ENCODE measurements around the gene SH2D7. TPM values are rescaled to one million over a fixed set of nuclear protein-coding genes. Genes with fewer than 3 reads are reported as not detected.
A peak's percentile ranks its signal among the peaks of the same experiment; 100 is the strongest.

Gene SH2D7
- total RNA-seq, 1 donor from 2014 or later = not detected

GRCh38 chr15:78120523-78120922, 28.2 kb downstream of the SH2D7 start:
- intact Hi-C loops (cut with micrococcal nuclease) = no loop called here
- no peaks in the 10 kb centered on the region for H3K36me3 Mint-ChIP-seq (ENCODE audit: low read depth)
- no peak overlapping the region for H3K27ac Mint-ChIP-seq
- H3K4me1 Mint-ChIP-seq (ENCODE audit: low read depth) = no peaks in the 10 kb centered on the region
- no peak for DNase-seq (ENCODE audit: low spot score)
- peaks cover 3% of the 10 kb centered on the region for H3K27me3 Mint-ChIP-seq (ENCODE audit: insufficient read depth)
- H3K4me3 Mint-ChIP-seq = no peak overlapping the region
- H3K9me3 Mint-ChIP-seq = no peaks in the 10 kb centered on the region

GRCh38 chr15:78125267-78125666, 32.9 kb downstream of the SH2D7 start:
- Mint-ChIP-seq H3K27ac (no peak overlapping the region), H3K4me3 (no peak overlapping the region), H3K9me3 (no peaks in the 10 kb centered on the region), H3K36me3 (ENCODE audit: low read depth) (no peaks in the 10 kb centered on the region), H3K27me3 (ENCODE audit: insufficient read depth) (peaks cover 5% of the 10 kb centered on the region), H3K4me1 (ENCODE audit: low read depth) (no peaks in the 10 kb centered on the region)
- intact Hi-C loops (cut with micrococcal nuclease) = no loop called here
- no peak for DNase-seq (ENCODE audit: low spot score)

- H3K4me3 Mint-ChIP-seq = no peak overlapping the region
- H3K27ac Mint-ChIP-seq = no peak overlapping the region
- intact Hi-C loops (cut with micrococcal nuclease) = no loop called here
- H3K4me1 Mint-ChIP-seq (ENCODE audit: low read depth) = peaks cover 11% of the 10 kb centered on the region
- no peak for DNase-seq (ENCODE audit: low spot score)
- H3K9me3 Mint-ChIP-seq = no peaks in the 10 kb centered on the region
- H3K27me3 Mint-ChIP-seq (ENCODE audit: insufficient read depth) = peaks cover 9% of the 10 kb centered on the region
- no peaks in the 10 kb centered on the region for H3K36me3 Mint-ChIP-seq (ENCODE audit: low read depth)
Observed at GRCh38 chr15:78127882-78128281, 35.5 kb downstream of the SH2D7 start.

- Mint-ChIP-seq H3K9me3 (no peaks in the 10 kb centered on the region), H3K27ac (no peak overlapping the region), H3K27me3 (ENCODE audit: insufficient read depth) (peaks cover 9% of the 10 kb centered on the region), H3K36me3 (ENCODE audit: low read depth) (no peaks in the 10 kb centered on the region), H3K4me1 (ENCODE audit: low read depth) (peaks cover 22% of the 10 kb centered on the region), H3K4me3 (no peak overlapping the region)
- no peak for DNase-seq (ENCODE audit: low spot score)
- intact Hi-C loops (cut with micrococcal nuclease) = no loop called here
Observed at GRCh38 chr15:78129077-78129750, 36.9 kb downstream of the SH2D7 start.

- Mint-ChIP-seq H3K27ac (peak overlapping the region; percentile 57), H3K4me1 (ENCODE audit: low read depth) (peaks cover 22% of the 10 kb centered on the region), H3K4me3 (peak overlapping the region; percentile 84)
Observed at GRCh38 chr15:78129751-78130287, 37.5 kb downstream of the SH2D7 start.

GRCh38 chr15:78130466-78131294, 38.3 kb downstream of the SH2D7 start:
- Mint-ChIP-seq H3K4me1 (ENCODE audit: low read depth) (peaks cover 22% of the 10 kb centered on the region), H3K36me3 (ENCODE audit: low read depth) (no peaks in the 10 kb centered on the region), H3K9me3 (no peaks in the 10 kb centered on the region), H3K27me3 (ENCODE audit: insufficient read depth) (peaks cover 11% of the 10 kb centered on the region), H3K27ac (peak overlapping the region; percentile 57), H3K4me3 (peak overlapping the region; percentile 84)
- no peak for DNase-seq (ENCODE audit: low spot score)
- intact Hi-C loops (cut with micrococcal nuclease) = loop anchor here (1.0 to 5.0 kb wide), 5 partner anchors 17 to 111 kb away; partner anchors contain the start of gene IDH3A

More at GRCh38 chr15:78129751-78130287, 37.5 kb downstream of the SH2D7 start:
- Mint-ChIP-seq H3K27me3 (ENCODE audit: insufficient read depth) (peaks cover 9% of the 10 kb centered on the region), H3K36me3 (ENCODE audit: low read depth) (no peaks in the 10 kb centered on the region), H3K9me3 (no peaks in the 10 kb centered on the region)
- no peak for DNase-seq (ENCODE audit: low spot score)
- intact Hi-C loops (cut with micrococcal nuclease) = loop anchor here (5.0 kb wide), 1 partner anchor 37 kb away; no protein-coding TSS in a partner anchor

- intact Hi-C loops (cut with micrococcal nuclease) = loop anchor here (1.0 to 5.0 kb wide), 5 partner anchors 18 to 110 kb away; partner anchors contain the start of gene IDH3A
- H3K4me1 Mint-ChIP-seq (ENCODE audit: low read depth) = peaks cover 22% of the 10 kb centered on the region
- H3K27ac Mint-ChIP-seq = peak within 1 kb of the TSS; percentile 57
- no peaks in the 10 kb centered on the region for H3K9me3 Mint-ChIP-seq
- H3K4me3 Mint-ChIP-seq = peak within 1 kb of the TSS; percentile 84
- H3K36me3 Mint-ChIP-seq (ENCODE audit: low read depth) = no peaks in the 10 kb centered on the region
- peaks cover 11% of the 10 kb centered on the region for H3K27me3 Mint-ChIP-seq (ENCODE audit: insufficient read depth)
- peak; percentile 82 for DNase-seq (ENCODE audit: low spot score)
Observed at GRCh38 chr15:78131295-78132061, 39.1 kb downstream of the SH2D7 start, which contains the start of gene CIB2. CIB2 (minus strand) TSS chr15:78131445; CDS start chr15:78131215, 230 bp downstream.

GRCh38 chr15:78133801-78134200, 41.4 kb downstream of the SH2D7 start:
- H3K36me3 Mint-ChIP-seq (ENCODE audit: low read depth) = no peaks in the 10 kb centered on the region
- no peak for DNase-seq (ENCODE audit: low spot score)
- peaks cover 12% of the 10 kb centered on the region for H3K27me3 Mint-ChIP-seq (ENCODE audit: insufficient read depth)
- H3K9me3 Mint-ChIP-seq = no peaks in the 10 kb centered on the region
- intact Hi-C loops (cut with micrococcal nuclease) = loop anchor here (5.0 kb wide), 1 partner anchor 34 kb away; no protein-coding TSS in a partner anchor
- no peak overlapping the region for H3K4me3 Mint-ChIP-seq
- H3K4me1 Mint-ChIP-seq (ENCODE audit: low read depth) = peaks cover 22% of the 10 kb centered on the region
- H3K27ac Mint-ChIP-seq = no peak overlapping the region

- no peaks in the 10 kb centered on the region for H3K4me1 Mint-ChIP-seq (ENCODE audit: low read depth)
- H3K4me3 Mint-ChIP-seq = no peak overlapping the region
- intact Hi-C loops (cut with micrococcal nuclease) = no loop called here
- H3K36me3 Mint-ChIP-seq (ENCODE audit: low read depth) = no peaks in the 10 kb centered on the region
- DNase-seq (ENCODE audit: low spot score) = no peak
- H3K9me3 Mint-ChIP-seq = no peaks in the 10 kb centered on the region
- H3K27ac Mint-ChIP-seq = no peak overlapping the region
- peaks cover 9% of the 10 kb centered on the region for H3K27me3 Mint-ChIP-seq (ENCODE audit: insufficient read depth)
Observed at GRCh38 chr15:78139578-78139977, 47.2 kb downstream of the SH2D7 start.

GRCh38 chr15:78140292-78140691, 47.9 kb downstream of the SH2D7 start:
- H3K9me3 Mint-ChIP-seq = no peaks in the 10 kb centered on the region
- peaks cover 7% of the 10 kb centered on the region for H3K27me3 Mint-ChIP-seq (ENCODE audit: insufficient read depth)
- DNase-seq (ENCODE audit: low spot score) = no peak
- no peak overlapping the region for H3K27ac Mint-ChIP-seq
- intact Hi-C loops (cut with micrococcal nuclease) = no loop called here
- no peaks in the 10 kb centered on the region for H3K36me3 Mint-ChIP-seq (ENCODE audit: low read depth)
- no peaks in the 10 kb centered on the region for H3K4me1 Mint-ChIP-seq (ENCODE audit: low read depth)
- no peak overlapping the region for H3K4me3 Mint-ChIP-seq

GRCh38 chr15:78142332-78142731, 50.0 kb downstream of the SH2D7 start:
- Mint-ChIP-seq H3K9me3 (no peaks in the 10 kb centered on the region), H3K36me3 (ENCODE audit: low read depth) (peaks cover 2% of the 10 kb centered on the region), H3K27me3 (ENCODE audit: insufficient read depth) (peaks cover 3% of the 10 kb centered on the region), H3K4me3 (no peak overlapping the region), H3K27ac (no peak overlapping the region), H3K4me1 (ENCODE audit: low read depth) (peaks cover 3% of the 10 kb centered on the region)
- intact Hi-C loops (cut with micrococcal nuclease) = no loop called here
- no peak for DNase-seq (ENCODE audit: low spot score)

GRCh38 chr15:78146425-78147154, 54.2 kb downstream of the SH2D7 start:
- DNase-seq (ENCODE audit: low spot score) = no peak
- Mint-ChIP-seq H3K4me3 (peak overlapping the region; percentile 53), H3K27ac (no peak overlapping the region), H3K4me1 (ENCODE audit: low read depth) (peaks cover 31% of the 10 kb centered on the region), H3K36me3 (ENCODE audit: low read depth) (peaks cover 9% of the 10 kb centered on the region), H3K9me3 (no peaks in the 10 kb centered on the region), H3K27me3 (ENCODE audit: insufficient read depth) (no peaks in the 10 kb centered on the region)
- intact Hi-C loops (cut with micrococcal nuclease) = loop anchor here (5.0 kb wide), 1 partner anchor 291 kb away; the partner anchor contains the start of gene IREB2
